NT2/D1 (cell line): ENCODE data around the gene HAUS8.

Experiments
- DNase-seq: peaks from one replicate; pipeline ENCODE4 v3.0.0-alpha.2; 2011; ENCODE audit warnings: low read depth, low spot score
- H3K27me3 ChIP-seq: 2 replicates; pipeline ENCODE4 v1.6.0; 2011; ENCODE audit warnings: mild to moderate bottlenecking; ENCODE audit not compliant: insufficient read length, insufficient read depth
- H3K36me3 ChIP-seq: 2 replicates; pipeline ENCODE4 v1.6.1; 2011; ENCODE audit warnings: mild to moderate bottlenecking, low read length, mixed read lengths; ENCODE audit not compliant: insufficient read depth, insufficient read length
- H3K4me1 ChIP-seq: 2 replicates; pipeline ENCODE4 v1.5.1; 2011; ENCODE audit not compliant: insufficient read depth, insufficient read length
- H3K4me3 ChIP-seq: 2 replicates; pipeline ENCODE4 v1.5.1; 2011; ENCODE audit warnings: low read depth; ENCODE audit not compliant: insufficient read length
- H3K9ac ChIP-seq: 2 replicates; pipeline ENCODE4 v1.6.0; 2011; ENCODE audit warnings: low read depth; ENCODE audit not compliant: insufficient read length
- H3K9me3 ChIP-seq: 2 replicates; pipeline ENCODE4 v1.5.1; 2011; ENCODE audit warnings: mild to moderate bottlenecking, low read length; ENCODE audit not compliant: insufficient read depth
- SUZ12 ChIP-seq: IDR thresholded peaks from 2 replicates; pipeline ENCODE4 v1.6.1; 2011; ENCODE audit not compliant: insufficient read length, insufficient read depth; ENCODE audit errors: extremely low read depth
- YY1 ChIP-seq: IDR thresholded peaks from 2 replicates; pipeline ENCODE4 v1.6.1; 2011; ENCODE audit not compliant: insufficient read length, insufficient read depth
- ZNF274 ChIP-seq: IDR thresholded peaks from 2 replicates; pipeline ENCODE4 v1.6.1; 2011; ENCODE audit warnings: mild to moderate bottlenecking, low read depth, low read length

The HAUS8 gene

DNA sequence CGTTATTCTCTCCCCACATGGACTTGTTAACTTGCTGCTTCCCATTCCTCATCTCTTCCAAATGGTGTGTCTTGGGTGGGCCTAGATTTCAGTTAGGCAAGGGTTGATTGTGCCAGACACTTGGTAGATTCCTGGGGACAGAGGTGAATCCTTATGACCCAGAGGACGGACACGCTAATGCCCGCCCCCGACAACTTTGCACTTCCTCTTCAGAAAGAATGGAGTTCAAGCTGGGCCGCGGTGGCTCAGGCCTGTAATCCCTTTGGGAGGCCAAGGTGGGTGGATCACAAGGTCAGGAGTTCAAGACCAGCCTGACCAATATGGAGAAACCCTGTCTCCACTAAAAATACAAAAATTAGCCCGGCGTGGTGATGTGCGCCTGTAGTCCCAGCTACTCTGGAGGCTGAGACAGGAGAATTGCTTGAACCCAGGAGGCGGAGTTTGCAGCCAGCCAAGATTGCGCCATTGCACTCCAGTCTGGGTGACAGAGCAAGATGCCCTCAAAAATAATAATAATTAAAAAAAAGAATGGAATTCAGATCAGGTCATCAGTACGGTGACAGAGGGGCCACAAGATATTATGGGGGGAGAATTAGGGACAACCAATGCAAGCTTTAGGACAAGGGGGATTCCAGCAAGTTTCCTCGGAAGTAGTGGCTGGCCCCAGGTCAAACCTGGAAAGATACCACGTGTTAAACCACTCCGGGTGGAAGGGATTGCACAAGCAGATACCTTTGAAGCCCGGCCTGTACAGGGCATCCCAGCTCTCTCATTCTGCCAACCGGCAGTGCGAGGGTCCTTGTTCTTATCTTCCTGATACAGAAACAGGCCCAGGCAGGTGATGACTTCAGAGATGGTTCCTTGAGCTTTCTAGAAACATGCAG, 3.0 kb upstream of the HAUS8 start:
- Histone ChIP-seq H3K27me3 (no peaks in the 10 kb centered on the region), H3K4me3 (no peak overlapping the region), H3K4me1 (peaks cover 32% of the 10 kb centered on the region), H3K9ac (no peak overlapping the region), H3K36me3 (peaks cover 40% of the 10 kb centered on the region), H3K9me3 (no peaks in the 10 kb centered on the region)
- TF ChIP-seq YY1, result no peak
- no peak for TF ChIP-seq ZNF274
- TF ChIP-seq SUZ12, result no peak
- no peak for DNase-seq

DNA sequence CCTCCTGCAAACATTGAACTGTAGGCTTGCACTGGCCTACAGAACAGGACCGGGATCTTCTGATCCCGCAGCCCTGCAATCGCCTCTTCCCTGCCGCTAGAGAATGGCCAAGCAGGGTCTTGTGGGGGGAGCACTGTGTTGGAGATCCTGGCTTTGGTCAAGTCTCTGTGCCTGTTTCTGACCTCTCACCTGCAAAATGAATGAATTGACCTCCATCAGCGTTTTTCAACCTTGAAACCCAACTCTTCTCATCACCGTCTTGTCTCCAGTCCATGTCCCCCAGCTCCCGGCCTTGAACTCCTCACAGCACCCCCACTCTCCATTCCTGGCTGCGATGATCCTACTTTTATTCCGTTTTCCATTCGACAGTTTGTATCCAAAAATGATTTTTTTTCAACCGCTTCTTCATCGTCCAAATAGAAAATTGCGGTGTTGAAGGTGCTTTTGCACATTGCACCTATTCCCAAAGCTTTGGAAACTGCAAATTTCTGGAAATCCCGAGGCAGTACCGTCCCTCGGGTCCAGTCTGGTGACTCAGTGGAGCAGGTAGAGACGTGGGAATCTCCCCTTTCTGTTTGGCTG, 2.3 kb upstream of the HAUS8 start:
- Histone ChIP-seq H3K27me3 (no peaks in the 10 kb centered on the region), H3K9me3 (no peaks in the 10 kb centered on the region), H3K36me3 (peaks cover 40% of the 10 kb centered on the region), H3K4me1 (peaks cover 31% of the 10 kb centered on the region), H3K9ac (no peak overlapping the region), H3K4me3 (peak overlapping the region; percentile 82)
- no peak for TF ChIP-seq ZNF274
- no peak for TF ChIP-seq YY1
- no peak for TF ChIP-seq SUZ12
- no peak for DNase-seq

DNA sequence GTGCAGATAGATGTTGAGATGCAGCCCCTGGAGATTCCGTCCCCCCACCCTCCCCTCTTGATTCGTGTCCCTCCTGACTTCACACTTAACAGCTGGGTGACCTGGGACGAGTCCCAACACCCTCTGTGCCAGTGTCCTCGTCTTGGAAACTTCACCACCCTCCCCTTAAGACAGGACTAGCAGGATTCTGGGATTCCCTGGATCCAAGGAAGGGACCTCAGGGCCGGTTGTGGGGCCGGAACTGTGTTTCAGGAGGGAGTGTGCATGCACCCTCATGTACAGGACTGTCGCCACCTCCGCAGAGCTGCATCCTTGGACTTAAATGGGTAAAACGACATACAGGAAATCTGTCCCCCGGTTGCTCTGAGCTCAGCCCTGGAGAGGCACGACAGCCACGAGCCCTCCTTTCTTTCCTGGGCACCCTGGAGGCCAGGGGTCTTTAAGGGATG, 1.3 kb upstream of the HAUS8 start:
- Histone ChIP-seq H3K9ac (peak overlapping the region; percentile 90), H3K9me3 (no peaks in the 10 kb centered on the region), H3K4me3 (peak overlapping the region; percentile 82), H3K4me1 (peaks cover 31% of the 10 kb centered on the region), H3K36me3 (peaks cover 43% of the 10 kb centered on the region), H3K27me3 (no peaks in the 10 kb centered on the region)
- no peak for DNase-seq
- TF ChIP-seq YY1 (no peak), SUZ12 (no peak), ZNF274 (no peak)

DNA sequence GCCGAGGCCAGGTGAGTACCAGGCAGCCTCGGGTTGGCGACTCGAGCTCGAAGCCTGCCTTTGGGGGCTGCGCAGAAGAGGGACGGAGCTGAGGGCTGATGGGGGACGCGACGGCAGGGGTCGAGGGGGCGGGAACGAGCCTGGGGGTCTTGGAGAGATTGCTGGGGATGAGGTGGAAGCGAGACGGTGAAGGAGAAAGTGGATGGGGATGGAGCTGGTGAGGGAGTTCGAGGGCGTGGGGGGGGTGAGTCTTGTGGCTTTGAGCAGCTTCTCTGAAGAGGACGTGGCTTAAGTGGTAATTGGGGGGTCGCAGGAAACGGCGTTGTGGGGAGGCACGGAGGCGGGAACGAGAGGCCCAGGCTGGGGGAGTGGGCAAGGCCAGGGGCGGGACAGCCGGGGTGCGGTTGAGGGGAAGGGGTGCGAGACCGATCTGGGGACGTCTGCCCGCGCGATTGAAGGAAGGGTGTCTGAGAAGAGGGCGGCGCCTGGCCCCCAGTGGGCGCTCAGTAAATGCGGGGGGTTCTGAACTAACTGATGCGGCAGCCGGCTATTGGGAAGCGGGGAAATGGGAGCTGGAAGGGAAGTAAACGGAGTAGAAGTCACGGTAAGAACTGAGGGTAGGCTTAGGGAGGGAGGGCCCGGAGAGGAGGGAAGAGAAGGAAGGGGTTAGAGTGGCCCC, 751 bp upstream of the HAUS8 start:
- H3K4me3 ChIP-seq, result peak overlapping the region; percentile 82
- no peaks in the 10 kb centered on the region for H3K9me3 ChIP-seq
- DNase-seq, result no peak
- peak overlapping the region; percentile 90 for H3K9ac ChIP-seq
- no peaks in the 10 kb centered on the region for H3K27me3 ChIP-seq
- TF ChIP-seq ZNF274 (no peak), SUZ12 (no peak), YY1 (no peak)
- peaks cover 49% of the 10 kb centered on the region for H3K36me3 ChIP-seq
- H3K4me1 ChIP-seq, result peaks cover 31% of the 10 kb centered on the region

DNA sequence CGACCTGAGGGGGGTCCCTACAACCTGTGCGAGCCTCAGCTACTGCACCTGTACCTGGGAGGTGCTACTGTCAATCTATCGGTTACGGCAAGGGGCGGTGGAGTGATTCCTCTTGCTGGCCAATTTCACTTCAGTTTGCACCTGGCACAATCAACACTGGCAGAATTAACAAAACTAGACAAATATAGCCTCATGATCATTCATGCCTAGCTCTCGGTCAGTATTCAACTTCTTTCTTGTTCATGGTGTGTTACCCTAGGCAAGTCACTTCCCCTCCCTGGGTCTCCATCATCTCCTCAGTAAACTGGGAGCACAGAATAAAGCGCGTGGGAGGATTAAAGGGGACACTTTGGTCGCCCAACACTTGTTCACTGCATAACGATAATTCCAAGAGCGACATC, 618 bp downstream of the HAUS8 start:
- Histone ChIP-seq H3K9ac (peak overlapping the region; percentile 98), H3K9me3 (no peaks in the 10 kb centered on the region), H3K36me3 (peaks cover 58% of the 10 kb centered on the region), H3K4me3 (peak overlapping the region; percentile 94), H3K27me3 (no peaks in the 10 kb centered on the region), H3K4me1 (peaks cover 25% of the 10 kb centered on the region)
- no peak for DNase-seq
- TF ChIP-seq ZNF274, result no peak
- TF ChIP-seq SUZ12, result no peak
- TF ChIP-seq YY1, result no peak

DNA sequence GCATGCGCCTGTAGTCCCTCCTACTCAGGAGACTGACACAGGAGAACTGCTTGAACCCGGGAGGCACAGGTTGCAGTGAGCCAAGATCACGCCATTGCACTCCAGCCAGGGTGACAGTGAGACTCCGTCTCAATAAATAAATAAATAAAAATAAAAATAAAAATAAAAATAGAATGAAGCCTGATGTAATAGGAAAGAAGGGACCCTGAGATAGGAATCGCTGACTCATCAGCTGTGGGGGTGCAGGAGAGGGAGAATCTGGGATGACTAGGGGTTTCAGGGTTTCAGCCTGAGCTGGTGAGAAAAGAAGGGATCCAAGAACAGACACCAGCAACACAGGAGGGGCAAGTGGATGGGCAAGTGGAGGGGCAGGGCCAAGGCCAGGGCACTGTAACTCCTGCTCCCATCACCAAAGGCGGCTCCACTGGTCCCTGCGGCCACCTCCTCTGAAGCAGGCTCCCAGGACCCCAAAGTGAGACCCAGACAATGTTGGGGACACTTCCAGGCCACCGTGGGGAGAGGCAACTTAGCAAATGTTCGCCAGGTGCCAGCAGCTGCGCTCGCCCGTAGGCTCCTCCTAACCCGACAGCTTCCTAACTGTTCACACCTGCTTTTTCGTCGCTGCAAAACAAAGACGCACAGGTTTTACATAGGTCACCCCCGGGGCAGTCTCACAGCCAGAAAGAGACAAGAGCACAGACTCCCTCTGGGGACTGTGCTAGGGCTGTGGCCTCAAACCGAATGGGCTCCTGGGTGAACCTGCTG, 1.2 kb downstream of the HAUS8 start:
- Histone ChIP-seq H3K36me3 (peaks cover 64% of the 10 kb centered on the region), H3K9ac (peak overlapping the region; percentile 98)

More for the DNA sequence above, 1.2 kb downstream of the HAUS8 start:
- TF ChIP-seq SUZ12 (no peak), ZNF274 (no peak), YY1 (no peak)
- peaks cover 19% of the 10 kb centered on the region for H3K4me1 ChIP-seq
- H3K9me3 ChIP-seq, result no peaks in the 10 kb centered on the region
- no peak for DNase-seq
- H3K27me3 ChIP-seq, result no peaks in the 10 kb centered on the region
- H3K4me3 ChIP-seq, result peak overlapping the region; percentile 94
